Esophagus squamous epithelium (tissue), 5 donors: Measurements from ENCODE around the gene PRPH2. TPM values are rescaled to one million over a fixed set of nuclear protein-coding genes. Genes with fewer than 3 reads are reported as not detected.

Experiments used
- DNase-seq: peaks from one replicate; lab custom pipeline; 2025; lab: John Stamatoyannopoulos, UW
- H3K27ac ChIP-seq, 4 donors: fragments of 200-600 bp; sonication (generic); one replicate each; pipeline ENCODE4 v1.5.1; 2016 to 2019; ENCODE audit warnings: mild to moderate bottlenecking in 1 of 4
- H3K27me3 ChIP-seq, 4 donors: fragments of 200-600 bp; sonication (generic); 1 replicate in 3 of 4; 2 replicates in 1 of 4; pipeline versions ENCODE4 v1.5.1 to v1.6.0; 2017 to 2021; ENCODE audit warnings: antibody characterized with exemption in 1 of 4
- H3K36me3 ChIP-seq, 3 donors: fragments of 200-600 bp; sonication (generic); one replicate each; pipeline ENCODE4 v1.5.1; 2016 to 2019
- H3K4me1 ChIP-seq, 3 donors: fragments of 200-600 bp; sonication (generic); one replicate each; pipeline ENCODE4 v1.5.1; 2017 to 2019
- H3K4me3 ChIP-seq, 4 donors: fragments of 200-600 bp; sonication (generic); 1 replicate in 3 of 4; 2 replicates in 1 of 4; pipeline ENCODE4 v1.5.1; 2016 to 2019; ENCODE audit warnings: mild to moderate bottlenecking in 2 of 4, moderate library complexity in 1 of 4
- H3K9me3 ChIP-seq, 3 donors: fragments of 200-600 bp; sonication (generic); one replicate each; pipeline ENCODE4 v1.5.1; 2016 to 2019
- POLR2A ChIP-seq, 4 donors: fragments of 450-650 bp; IDR thresholded peaks; one replicate each; pipeline ENCODE4 v1.6.1; 2017; ENCODE audit warnings: antibody characterized with exemption in 4 of 4, mild to moderate bottlenecking in 4 of 4, moderate library complexity in 3 of 4
- WGBS, 2 donors: methylation state at CpG; one replicate each; pipeline ENCODE4 v1.1.5; 2018; 5-methylcytosine and 5-hydroxymethylcytosine counted together
- intact Hi-C: fragments of 100-400 bp; cut with DNase I; formaldehyde crosslinking; loops from one replicate; pipeline ENCODE4 v1.15.0; 2022
- total RNA-seq, 4 donors: library from RNA; depleted of rRNA; stranded (reverse); fragments of >200 nt; gene quantifications; one replicate each; pipeline ENCODE4 v1.1.0, GENCODE V29; 2016
- TF ChIP-seq, protein P1 (sequence below), 6 experiments: fragments of 450-650 bp in 4 of 6; fragments of 200-600 bp in 2 of 6; sonication (generic) in 2 of 6; IDR thresholded peaks; one replicate each; pipeline ENCODE4 v1.5.1; 2016 to 2019; ENCODE audit warnings: antibody characterized with exemption in 6 of 6, mild to moderate bottlenecking in 4 of 6, moderate library complexity in 4 of 6
- donor health status: DM: yes; HTN: yes; CAD: no.

Gene PRPH2
- total RNA-seq, 4 donors from 2014 or later = 0.94 to 1.3 TPM; not detected in 2

DNA sequence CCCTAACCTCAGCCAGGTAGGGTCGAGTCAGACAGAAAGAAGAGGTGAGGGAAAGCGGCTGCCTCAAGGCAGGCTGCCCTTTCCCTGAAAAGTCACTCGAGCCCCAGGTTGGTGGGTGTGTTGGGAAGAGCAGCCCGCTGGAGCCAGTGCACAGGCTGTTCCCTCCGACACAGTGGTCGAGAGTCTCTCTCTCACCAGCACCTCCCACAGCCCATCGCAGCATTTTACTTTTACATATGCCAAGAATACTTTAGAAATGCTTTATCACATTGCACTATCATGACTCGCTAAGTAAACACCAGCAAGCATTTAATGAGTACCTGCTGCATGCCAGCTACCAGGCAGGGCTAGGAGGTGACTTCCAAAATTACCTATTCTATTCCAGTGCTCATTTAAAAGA, 1.7 kb downstream of the PRPH2 start:
- intact Hi-C loops = loop anchor here (10.0 kb wide), 1 partner anchor 154 kb away; the partner anchor contains the start of gene RPL7L1
- WGBS, 2 donors = 51 to 62% methylated on average over 5 to 8 of the region's 8 CpGs
- Histone ChIP-seq H3K36me3 (no peaks in the 10 kb centered on the region), H3K27me3 (no peaks in the 10 kb centered on the region), H3K9me3 (no peaks in the 10 kb centered on the region), H3K4me3 (no peak overlapping the region), H3K4me1 (peaks cover 0 to 5% (median under 1%) of the 10 kb centered on the region in 3 donors), H3K27ac (no peak overlapping the region)
- DNase-seq = no peak
- TF ChIP-seq, protein P1, sequence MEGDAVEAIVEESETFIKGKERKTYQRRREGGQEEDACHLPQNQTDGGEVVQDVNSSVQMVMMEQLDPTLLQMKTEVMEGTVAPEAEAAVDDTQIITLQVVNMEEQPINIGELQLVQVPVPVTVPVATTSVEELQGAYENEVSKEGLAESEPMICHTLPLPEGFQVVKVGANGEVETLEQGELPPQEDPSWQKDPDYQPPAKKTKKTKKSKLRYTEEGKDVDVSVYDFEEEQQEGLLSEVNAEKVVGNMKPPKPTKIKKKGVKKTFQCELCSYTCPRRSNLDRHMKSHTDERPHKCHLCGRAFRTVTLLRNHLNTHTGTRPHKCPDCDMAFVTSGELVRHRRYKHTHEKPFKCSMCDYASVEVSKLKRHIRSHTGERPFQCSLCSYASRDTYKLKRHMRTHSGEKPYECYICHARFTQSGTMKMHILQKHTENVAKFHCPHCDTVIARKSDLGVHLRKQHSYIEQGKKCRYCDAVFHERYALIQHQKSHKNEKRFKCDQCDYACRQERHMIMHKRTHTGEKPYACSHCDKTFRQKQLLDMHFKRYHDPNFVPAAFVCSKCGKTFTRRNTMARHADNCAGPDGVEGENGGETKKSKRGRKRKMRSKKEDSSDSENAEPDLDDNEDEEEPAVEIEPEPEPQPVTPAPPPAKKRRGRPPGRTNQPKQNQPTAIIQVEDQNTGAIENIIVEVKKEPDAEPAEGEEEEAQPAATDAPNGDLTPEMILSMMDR (IDR thresholded peaks at IDR 0.05) = no peak
- TF ChIP-seq POLR2A (IDR thresholded peaks at IDR 0.05) = no peak

DNA sequence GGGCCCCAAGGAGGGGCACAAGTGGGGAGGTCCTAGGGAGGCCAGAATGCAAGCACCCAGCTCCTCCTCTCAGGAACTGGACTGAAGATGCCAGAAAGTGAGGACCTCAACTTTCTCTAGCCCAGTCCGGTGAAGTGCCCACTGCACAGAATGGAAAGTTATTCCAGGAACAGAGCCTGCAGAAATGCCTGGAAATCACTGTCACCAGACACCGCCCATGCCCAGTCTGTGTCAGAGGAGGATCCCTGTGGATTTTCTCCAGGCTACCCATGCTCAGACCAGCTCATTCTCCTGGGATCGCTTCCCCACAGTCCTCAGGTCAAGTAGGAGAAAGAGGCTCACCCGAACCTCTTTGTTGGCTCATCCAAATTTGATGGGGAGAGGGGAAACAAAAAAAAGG, 6.5 kb downstream of the PRPH2 start:
- Histone ChIP-seq H3K27ac (no peak overlapping the region), H3K27me3 (no peaks in the 10 kb centered on the region), H3K9me3 (peaks cover 0 to 12% (median 0%) of the 10 kb centered on the region in 3 donors), H3K4me3 (no peak overlapping the region), H3K36me3 (no peaks in the 10 kb centered on the region), H3K4me1 (no peaks in the 10 kb centered on the region)
- 76 to 84% methylated on average over 3 to 4 of the region's 4 CpGs for WGBS, 2 donors
- TF ChIP-seq POLR2A (IDR thresholded peaks at IDR 0.05) = no peak
- TF ChIP-seq, protein P1 (IDR thresholded peaks at IDR 0.05) = no peak
- intact Hi-C loops = no loop called here
- DNase-seq = no peak

DNA sequence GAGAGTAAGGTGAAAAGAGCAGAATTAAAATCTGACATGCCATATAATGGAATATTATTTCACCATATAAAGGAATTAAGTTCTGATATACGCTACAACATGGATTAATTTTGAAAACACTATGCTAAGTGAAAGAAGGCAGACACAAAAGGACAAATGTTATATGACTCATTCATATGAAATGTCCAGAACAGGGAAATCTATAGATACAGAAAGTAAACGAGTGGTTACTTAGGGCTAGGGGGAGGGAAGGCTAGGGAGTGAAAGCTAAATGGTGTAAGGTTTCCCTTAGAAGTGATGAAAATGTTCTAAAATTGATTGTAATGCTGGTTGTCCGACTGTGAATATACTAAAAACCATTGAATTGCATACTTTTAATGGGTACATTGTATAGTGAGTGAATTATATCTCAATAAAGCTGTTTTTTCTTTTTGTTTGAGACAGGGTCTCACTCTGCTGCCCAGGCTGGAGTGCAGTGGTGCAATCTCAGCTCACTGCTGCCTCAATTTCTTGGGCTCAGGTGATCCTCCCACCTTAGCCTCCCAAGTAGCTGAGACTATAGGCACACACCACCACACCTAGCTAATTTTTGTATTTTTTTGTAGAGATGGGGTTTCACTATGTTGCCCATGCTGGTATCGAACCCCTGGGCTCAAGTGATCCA, 8.2 kb downstream of the PRPH2 start:
- WGBS, 2 donors = 53 to 58% methylated on average over 4 of the region's 4 CpGs
- no peak for TF ChIP-seq POLR2A (IDR thresholded peaks at IDR 0.05)
- TF ChIP-seq, protein P1 (IDR thresholded peaks at IDR 0.05) = no peak
- intact Hi-C loops = no loop called here

DNA sequence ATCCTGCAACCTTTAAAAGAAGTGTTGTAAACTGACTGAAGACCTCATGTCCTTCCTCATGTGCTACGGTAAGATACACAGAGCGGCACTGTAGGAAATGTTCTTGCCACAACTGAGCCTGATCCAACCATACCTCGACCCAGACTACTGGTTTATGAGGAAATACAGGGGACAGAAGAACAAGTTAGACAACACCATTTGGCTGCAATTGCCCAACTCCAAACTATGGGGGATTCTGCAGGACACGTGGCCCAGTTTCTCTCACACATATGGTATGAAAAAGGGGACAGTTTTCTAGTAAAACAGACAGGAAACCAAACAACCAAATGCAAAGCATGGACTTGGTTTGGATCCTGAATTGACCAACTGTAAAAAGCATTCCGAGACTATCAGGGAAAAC, 10.5 kb downstream of the PRPH2 start:
- WGBS, 2 donors = 83 to 90% methylated on average over 5 of the region's 5 CpGs

More for the DNA sequence above, 8.2 kb downstream of the PRPH2 start:
- Histone ChIP-seq H3K27ac (no peak overlapping the region), H3K9me3 (peaks cover 0 to 12% (median 0%) of the 10 kb centered on the region in 3 donors), H3K36me3 (no peaks in the 10 kb centered on the region), H3K27me3 (no peaks in the 10 kb centered on the region), H3K4me3 (no peak overlapping the region), H3K4me1 (no peaks in the 10 kb centered on the region)
- DNase-seq = no peak

DNA sequence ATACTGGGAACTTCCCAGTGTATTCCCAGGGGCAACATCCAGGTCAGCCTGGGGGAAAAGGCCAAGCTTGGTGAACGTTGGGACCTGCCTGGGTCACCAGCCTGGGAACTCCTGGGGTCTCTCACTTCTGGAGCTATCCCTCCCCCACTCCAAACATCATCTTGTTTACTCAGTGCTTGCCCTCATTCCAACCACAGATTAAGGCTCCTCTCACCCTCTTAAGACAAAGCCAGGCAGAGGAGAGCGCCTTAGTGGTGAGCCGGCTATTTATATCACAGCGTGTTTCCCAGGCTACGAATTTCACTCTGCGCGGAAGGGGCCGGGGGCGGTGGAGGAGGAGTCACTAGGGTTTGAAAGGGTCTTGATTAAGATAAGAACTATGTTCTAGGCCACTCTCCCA, 12.1 kb downstream of the PRPH2 start:
- TF ChIP-seq, protein P1 (IDR thresholded peaks at IDR 0.05) = no peak
- no peak for TF ChIP-seq POLR2A (IDR thresholded peaks at IDR 0.05)
- peaks cover 0 to 12% (median 0%) of the 10 kb centered on the region in 3 donors for H3K9me3 ChIP-seq
- no peak for DNase-seq
- no peak overlapping the region for H3K4me3 ChIP-seq
- no peak overlapping the region for H3K27ac ChIP-seq
- WGBS, 2 donors = 54 to 81% methylated on average over 5 to 9 of the region's 9 CpGs
- no peaks in the 10 kb centered on the region for H3K27me3 ChIP-seq
- intact Hi-C loops = no loop called here
- no peaks in the 10 kb centered on the region for H3K36me3 ChIP-seq
- H3K4me1 ChIP-seq = peaks cover 0 to under 1% (median 0%) of the 10 kb centered on the region in 3 donors

More for the DNA sequence above, 10.5 kb downstream of the PRPH2 start:
- H3K36me3 ChIP-seq = no peaks in the 10 kb centered on the region
- TF ChIP-seq, protein P1 (IDR thresholded peaks at IDR 0.05) = no peak
- TF ChIP-seq POLR2A (IDR thresholded peaks at IDR 0.05) = no peak
- no peaks in the 10 kb centered on the region for H3K27me3 ChIP-seq
- H3K4me3 ChIP-seq = no peak overlapping the region
- intact Hi-C loops = no loop called here
- H3K4me1 ChIP-seq = no peaks in the 10 kb centered on the region
- DNase-seq = no peak
- H3K27ac ChIP-seq = no peak overlapping the region
- H3K9me3 ChIP-seq = peaks cover 0 to 12% (median 0%) of the 10 kb centered on the region in 3 donors
